GM19372 (cell line): ENCODE results near the gene ALDOC.
A peak's percentile ranks its signal among the peaks of the same experiment; 100 is the strongest.
"Not testable (repeated sequence)": the region's sequence is repeated elsewhere in the genome, so short reads cannot be mapped to it uniquely, and the experiment has no call there.

Experiments used
- ATAC-seq: cut with Tn5 transposase; IDR thresholded peaks from one replicate; pipeline ENCODE4 v1.9.1; 2021; ENCODE audit warnings: mild to moderate bottlenecking, low read depth, moderate library complexity; ENCODE audit not compliant: unreplicated experiment

The ALDOC gene

GRCh38 chr17:28576758-28577465 lies at the start of gene ALDOC:
Gene ALDOC (minus strand): TSS chr17:28576895. CDS start chr17:28575532, 1,363 bp downstream.
- ATAC-seq, result peak; percentile 94

GRCh38 chr17:28624148-28624547 lies 47.5 kb upstream of the ALDOC start:
- no peak for ATAC-seq

DNA sequence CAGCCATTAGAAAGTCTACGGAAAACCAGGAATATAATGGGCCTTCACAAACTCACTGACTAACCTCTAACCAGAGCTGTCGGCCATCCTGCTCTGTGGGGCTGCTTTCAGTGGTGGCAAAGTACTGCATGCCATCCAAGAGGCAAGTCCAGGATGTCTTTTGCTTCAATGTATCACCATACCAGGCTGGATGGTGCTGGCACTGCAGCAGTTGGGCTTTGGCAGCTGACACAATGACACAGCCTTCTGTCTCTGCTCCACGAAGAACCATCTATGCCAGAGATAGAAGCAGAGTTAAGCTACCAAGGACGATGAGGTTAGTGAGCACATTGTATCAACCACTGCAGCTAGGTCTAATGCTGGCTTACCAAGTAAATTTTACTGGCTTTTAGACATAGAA lies 47.0 kb upstream of the ALDOC start:
- ATAC-seq, result no peak

DNA sequence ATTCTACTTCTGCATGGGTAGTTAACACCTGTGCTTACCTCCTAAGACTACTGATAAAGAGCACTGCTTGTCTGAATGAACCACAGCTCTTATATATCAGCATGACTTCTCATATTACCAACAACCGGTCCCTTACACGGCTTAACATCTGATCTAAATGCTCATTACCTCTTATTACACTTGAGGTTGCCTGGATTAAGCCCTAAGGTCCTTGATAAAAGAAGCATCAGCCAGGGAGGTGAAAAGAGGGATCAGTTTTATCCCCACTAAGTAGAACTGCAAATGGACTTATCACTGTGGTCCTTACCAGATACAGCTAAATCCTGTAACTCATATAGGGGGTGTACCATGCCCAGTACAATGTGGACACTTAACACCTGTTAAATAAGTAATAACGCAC lies 45.5 kb upstream of the ALDOC start:
- ATAC-seq, result no peak

- no peak for ATAC-seq
These were observed 43.3 kb upstream of the ALDOC start for GRCh38 chr17:28620010-28620409.

- ATAC-seq, result no peak
These were observed 41.8 kb upstream of the ALDOC start for GRCh38 chr17:28618464-28618863.

DNA sequence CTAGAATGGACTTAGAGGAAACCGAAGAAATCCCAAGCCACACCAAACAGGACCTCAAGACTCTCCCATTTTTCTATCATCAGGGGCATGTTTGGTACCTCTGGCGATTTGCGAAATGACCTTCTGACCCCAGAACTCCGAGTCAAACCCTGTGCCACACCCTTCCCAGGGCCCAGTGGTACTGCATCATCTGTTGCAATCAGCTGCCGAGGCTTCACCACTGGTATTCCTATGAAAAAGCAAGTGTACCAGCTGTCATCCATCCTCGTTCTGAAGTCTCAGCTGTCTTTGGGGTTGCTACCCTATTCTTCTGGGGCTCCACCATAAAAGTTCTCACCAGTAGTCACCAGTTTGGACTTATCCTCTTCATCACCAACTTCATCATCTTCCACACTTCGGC lies 39.6 kb upstream of the ALDOC start:
- ATAC-seq, result no peak

DNA sequence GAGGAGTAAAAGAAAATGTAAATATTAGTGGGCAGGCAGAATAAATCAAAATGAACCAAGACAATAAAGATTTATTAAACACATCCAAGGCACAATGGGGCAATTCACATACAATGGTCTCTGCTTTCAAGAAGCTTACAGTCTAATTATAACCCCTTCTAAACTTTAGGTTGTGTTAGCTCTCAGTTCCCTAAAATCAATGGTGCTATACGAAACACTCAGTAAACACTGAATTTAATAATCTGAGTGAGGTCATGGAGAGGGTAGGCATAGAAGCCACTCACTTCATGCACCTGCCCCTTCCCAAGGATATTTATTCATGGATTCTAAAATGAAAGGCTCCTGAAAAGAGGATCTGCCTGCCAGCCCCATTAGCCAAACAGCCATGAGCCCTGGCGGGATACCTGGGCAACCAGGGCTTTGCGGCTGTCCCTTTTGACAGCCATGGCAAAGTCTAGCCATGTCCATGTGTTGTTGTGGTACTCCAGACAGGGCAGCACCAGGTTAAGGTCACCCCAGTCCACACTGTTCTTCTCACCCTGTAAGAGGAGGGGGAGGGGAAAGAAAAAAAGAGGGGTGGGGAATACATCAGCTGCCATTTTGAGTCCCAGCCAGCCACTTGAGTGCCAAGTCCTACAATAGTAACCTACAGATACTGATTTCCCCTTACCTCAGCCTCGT lies 38.7 kb upstream of the ALDOC start:
- ATAC-seq, result no peak

- no peak for ATAC-seq
These were observed 37.3 kb upstream of the ALDOC start, which contains the start of gene RSKR for GRCh38 chr17:28613931-28614381. Gene RSKR (minus strand): TSS chr17:28614185. CDS start chr17:28614161, 24 bp downstream.

GRCh38 chr17:28612936-28613872 lies 36.5 kb upstream of the ALDOC start:
- no peak for ATAC-seq

GRCh38 chr17:28612531-28612930 lies 35.8 kb upstream of the ALDOC start:
- no peak for ATAC-seq

- no peak for ATAC-seq
These were observed 33.7 kb upstream of the ALDOC start for GRCh38 chr17:28610376-28610775.

GRCh38 chr17:28604031-28604430 lies 27.3 kb upstream of the ALDOC start:
- not testable (repeated sequence) for ATAC-seq

GRCh38 chr17:28599311-28600184 lies 22.9 kb upstream of the ALDOC start:
- ATAC-seq, result peak; percentile 40

DNA sequence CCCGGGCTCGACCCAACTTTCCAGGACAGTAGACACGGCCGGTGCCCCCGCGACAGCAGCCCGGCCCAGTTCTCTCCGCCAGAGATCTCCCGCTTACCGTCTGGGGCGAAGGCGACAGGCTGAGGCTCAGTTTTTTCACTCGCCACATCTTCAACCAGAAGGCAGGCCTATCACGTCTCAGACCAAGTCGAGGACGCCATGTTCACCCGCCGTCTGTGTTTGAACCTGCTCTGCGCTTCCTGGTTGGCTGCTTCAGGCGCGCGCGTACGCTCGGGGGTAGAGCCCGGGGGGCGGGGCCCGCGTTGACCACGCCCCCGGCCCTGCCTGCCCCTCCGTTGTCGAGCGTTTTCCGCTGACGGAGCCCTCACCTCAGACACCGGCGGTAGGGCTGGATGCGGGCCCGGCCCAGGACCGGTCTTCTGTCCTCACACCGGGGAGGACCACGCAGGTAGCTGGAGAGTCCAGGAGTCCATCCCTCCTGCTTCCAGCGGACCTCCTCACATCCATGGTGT lies 22.2 kb upstream of the ALDOC start, which contains the start of gene SPAG5:
Gene SPAG5 (minus strand): TSS at position 227 of the 512 bp plus-strand sequence. CDS start 79 bp downstream, at position 148.
- peak; percentile 83 for ATAC-seq

DNA sequence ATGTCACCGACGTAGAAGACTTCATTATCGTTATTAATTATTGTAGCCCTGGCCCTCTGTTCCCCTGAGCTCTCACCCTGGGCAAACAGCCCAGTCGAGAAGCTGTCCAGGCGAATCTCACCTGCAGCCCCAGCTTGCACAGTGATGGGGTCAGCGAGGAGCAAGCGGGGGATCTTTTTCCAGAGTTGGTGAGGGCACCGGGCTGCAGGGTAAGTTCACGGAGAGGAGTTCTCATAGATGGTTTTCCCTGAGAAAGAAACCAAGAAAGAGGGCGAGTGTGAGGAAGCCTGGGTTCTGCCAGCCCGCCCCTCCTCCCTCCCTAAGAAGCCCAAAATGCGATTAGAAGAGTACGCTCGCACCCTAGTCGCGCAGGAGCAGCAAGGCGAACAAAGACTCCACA lies 21.7 kb upstream of the ALDOC start:
- ATAC-seq, result no peak

DNA sequence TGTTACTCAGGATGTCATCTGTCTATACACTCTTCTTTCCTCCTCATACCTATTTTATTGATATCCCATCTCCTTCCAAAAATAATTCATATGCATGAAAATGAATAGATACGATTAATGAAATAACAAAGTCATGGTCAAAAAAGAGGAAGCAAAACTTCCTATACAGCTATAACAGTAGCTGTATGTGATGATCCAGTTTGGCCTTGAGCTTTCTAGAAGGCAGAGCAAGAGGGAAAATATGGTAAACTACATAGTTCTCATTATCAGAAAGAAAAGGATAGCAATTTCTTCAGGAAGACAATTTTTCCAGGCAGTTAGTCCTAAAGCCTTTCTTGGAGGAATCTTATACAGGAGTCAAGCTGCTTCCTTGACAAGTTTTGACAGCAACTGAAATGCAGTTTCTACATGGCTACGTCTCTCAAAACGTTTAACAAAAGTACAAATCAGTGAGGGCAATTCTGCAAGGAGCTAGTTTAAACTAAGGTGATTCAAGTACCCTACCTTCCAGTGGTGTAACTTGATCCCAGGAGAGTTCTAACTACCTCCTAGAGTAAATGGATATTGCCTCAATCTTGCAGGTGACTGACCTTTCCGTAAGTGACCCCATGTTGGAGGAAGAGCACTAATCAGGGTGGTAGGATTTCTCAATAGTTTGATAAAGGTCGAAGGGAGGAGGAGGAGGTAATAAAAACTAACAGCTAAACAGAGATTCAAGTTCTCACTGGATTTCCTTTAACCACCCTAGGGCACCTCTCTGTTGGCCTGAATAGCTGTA lies 21.1 kb upstream of the ALDOC start:
- no peak for ATAC-seq

- no peak for ATAC-seq
These were observed 15.6 kb upstream of the ALDOC start for GRCh38 chr17:28592260-28592659.

DNA sequence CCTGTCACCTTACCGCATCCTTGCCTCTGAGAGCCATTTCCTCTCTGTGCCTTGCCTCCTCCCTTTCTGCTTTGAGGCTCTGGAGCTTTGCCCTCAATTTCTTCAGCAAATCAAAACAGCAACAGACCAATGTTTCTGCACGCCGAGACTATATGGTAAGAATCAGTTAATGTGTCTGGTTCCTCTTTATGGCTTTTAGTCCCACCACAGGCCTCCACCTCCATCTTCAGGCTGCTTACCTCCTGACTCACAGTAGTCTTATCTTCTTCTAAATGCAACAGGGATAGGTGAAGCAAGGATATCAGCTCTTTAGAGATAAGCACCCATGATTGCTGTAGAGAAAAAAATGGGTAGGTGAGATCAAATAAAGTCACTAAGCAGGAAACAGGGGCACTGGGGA lies 9.2 kb upstream of the ALDOC start:
- ATAC-seq, result no peak
